Medulla oblongata (tissue), 1 donor: ENCODE measurements around the gene DLX3.

Source experiments
- DNase-seq: peaks from one replicate; pipeline ENCODE4 v3.0.0-alpha.2; 2015; ENCODE audit errors: extremely low spot score

The DLX3 gene

GRCh38 chr17:49958723-49959122, 36.3 kb downstream of the DLX3 start:
- DNase-seq = no peak

- no peak for DNase-seq
Observed at GRCh38 chr17:49957350-49957749, 37.7 kb downstream of the DLX3 start.

DNA sequence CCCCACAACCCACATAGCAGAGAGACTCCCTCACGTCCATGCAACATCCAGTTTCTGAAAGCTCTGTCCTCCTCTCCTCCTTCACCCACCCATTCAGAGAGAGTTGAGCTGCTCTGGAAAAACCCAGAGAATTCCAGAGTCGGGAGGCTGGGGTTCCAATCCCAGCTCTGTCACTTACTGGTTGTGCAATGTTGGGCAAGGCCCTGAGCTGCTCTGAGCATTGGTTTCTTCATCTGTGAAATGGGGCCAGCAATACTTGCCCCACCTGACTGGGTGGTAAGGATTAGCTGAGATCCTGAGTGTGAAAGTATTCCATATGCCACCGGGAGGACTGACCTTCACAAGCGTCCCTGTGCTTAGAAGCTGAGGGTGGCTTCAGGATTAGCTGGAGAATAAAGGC, 38.2 kb downstream of the DLX3 start:
- no peak for DNase-seq

DNA sequence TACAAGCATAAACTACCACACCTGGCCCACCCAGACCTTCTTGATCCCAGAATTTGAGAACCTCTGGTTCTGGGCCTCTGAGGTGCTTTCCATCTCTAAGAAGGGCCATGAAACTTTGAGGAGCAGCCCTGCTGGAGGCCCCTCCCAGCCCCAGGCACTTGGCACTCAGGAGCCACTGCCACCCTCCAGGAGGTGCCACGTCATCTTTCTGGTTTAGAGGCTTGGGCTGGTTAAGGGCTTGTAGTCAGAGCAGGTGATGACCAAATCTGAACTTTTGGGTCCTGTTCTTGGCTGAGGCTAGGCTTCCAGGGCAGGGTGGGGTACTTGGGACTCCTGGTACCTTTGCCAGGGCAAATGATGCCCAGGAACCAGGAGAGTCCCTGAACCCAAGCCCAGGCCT, 39.9 kb downstream of the DLX3 start:
- no peak for DNase-seq

- no peak for DNase-seq
Observed at GRCh38 chr17:49952912-49953497, 42.0 kb downstream of the DLX3 start.

GRCh38 chr17:49952209-49952911, 42.7 kb downstream of the DLX3 start:
- DNase-seq = peak; percentile 57

GRCh38 chr17:49951362-49952082, 43.5 kb downstream of the DLX3 start:
- no peak for DNase-seq

GRCh38 chr17:49949634-49950033, 45.4 kb downstream of the DLX3 start:
- DNase-seq = no peak

DNA sequence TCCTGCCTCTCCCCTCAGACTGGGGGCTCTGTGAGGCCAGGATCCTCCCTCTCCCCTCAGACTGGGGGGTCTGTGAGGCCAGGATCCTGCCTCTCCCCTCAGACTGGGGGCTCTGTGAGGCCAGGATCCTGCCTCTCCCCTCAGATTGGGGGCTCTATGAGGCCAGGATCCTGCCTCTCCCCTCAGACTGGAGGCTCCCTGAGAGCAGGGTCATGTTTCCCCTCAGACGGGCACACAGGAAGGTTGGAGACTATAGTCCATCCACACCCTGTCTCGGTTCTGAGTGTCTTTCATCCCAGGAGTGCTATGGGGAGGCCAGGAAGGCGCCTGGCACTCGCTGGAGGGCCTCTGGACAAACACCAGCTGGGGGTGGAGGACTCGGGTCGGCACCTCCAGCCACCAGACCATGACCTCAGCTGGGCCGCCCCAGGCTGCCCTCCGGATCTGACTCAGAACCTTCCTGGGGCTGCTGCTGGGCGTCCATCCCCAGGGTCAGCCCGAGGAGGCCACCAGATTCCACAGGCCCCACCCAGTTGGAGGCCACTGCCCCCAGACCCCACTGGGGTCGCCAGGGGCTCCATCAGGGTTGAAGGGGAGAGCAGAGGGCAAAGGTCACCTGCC, 48.0 kb downstream of the DLX3 start:
- no peak for DNase-seq

DNA sequence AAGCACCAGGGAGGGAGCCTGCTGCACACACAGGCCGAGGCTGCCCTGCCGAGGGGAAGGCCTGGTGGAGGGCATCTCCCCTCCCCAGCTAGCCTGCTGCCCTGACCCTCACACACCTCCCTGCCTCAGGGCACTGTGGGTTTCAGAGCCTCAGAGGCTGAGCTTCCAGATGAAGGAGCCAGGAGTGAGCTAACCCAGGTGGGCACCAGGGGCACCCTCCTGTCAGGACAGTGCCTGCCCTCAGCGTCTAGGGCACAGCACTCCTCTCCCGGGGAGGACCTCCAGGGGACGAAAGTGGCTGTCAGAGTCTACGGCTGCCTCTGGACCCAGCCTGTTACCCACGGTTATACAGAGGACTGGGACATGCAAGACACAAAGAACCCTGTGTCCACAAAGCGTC, 48.8 kb downstream of the DLX3 start:
- no peak for DNase-seq

DNA sequence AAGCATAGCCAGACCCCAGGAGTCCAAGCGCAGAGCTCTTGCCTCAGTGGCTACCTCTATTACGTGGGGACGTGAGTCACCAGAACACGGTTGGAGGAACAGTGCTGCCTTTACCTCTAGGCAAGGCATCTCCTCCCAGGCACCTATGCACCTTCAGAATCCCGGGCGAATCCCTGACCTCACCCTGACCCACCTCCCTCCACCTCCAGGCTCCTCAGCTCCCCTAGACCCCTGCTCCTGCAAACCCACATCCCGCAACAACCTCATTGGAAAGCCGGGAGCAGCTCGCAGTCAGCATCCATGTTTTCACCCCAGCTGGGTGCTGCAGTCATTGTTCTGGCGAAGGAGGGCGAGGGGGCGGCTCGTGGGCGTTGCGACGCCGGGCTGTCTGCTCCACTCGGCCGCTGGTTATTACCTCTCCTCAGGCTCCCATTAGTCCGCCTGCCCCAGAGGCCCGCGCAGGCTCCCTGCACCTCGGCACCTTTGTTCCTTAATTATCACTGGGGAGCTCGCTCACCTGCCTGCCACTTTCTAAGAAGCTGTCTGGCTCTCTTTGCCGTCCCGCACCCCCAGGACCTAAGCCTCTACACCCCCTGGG, 50.7 kb downstream of the DLX3 start:
- no peak for DNase-seq

DNA sequence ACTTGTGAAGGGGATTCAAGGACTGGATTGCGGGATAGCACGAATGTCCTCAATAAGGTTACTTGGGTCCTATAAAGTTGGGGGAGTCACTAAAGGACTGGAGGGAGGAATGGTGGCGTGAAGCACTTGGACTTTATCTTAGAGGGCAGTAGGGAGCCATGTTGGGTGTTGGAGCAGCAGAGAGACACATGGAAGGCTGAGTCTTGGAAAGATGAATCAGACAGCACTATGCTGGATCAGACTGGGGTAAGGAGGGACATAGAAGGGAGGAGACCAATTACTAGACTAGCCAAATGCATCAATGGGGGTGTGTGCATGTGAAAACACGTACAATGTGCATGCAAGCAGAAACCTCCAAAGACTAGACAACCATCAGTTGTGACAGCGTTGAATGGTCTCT, 52.1 kb downstream of the DLX3 start:
- DNase-seq = no peak

GRCh38 chr17:49941427-49941826, 53.6 kb downstream of the DLX3 start:
- DNase-seq = no peak
